Measurements from ENCODE around the gene ATF6. TPM values are rescaled to one million over a fixed set of nuclear protein-coding genes. Genes with fewer than 3 reads are reported as not detected.

The ATF6 gene
- total and polyA plus RNA-seq, 9 of the 15 experiments (the other 6 are each of a cell fraction or from before 2014, with no cell fraction given) = 11.7 to 32.4 (median 20.4) TPM

GRCh38 chr1:161958425-161958824, 192.3 kb downstream of the ATF6 start:
- H3K4me3 ChIP-seq = no peak overlapping the region
- no peak overlapping the region for H3K27ac ChIP-seq (ENCODE audit: extremely low read depth, low read depth, low read length)
- no peak overlapping the region for H3K4me2 ChIP-seq (ENCODE audit: insufficient read depth, low read length)
- H3K27me3 ChIP-seq (ENCODE audit: control insufficient read depth in 2 of 2, insufficient read depth in 2 of 2, low read length in 2 of 2) = no peaks in the 10 kb centered on the region
- no peak overlapping the region for H3K9ac ChIP-seq (ENCODE audit: insufficient read depth in 1 of 2, low read depth in 2 of 2, low read length in 2 of 2)
- POLR2A ChIA-PET = interaction anchor here (0.7 to 0.8 kb wide), 2 partner anchors 10 to 811 kb away, joined by 4 to 5 read pairs; no protein-coding TSS in a partner anchor
- DNase-seq (ENCODE audit: extremely low read depth in 1 of 4, low spot score in 3 of 4) (no peak), ATAC-seq (no peak), FAIRE-seq (no peak)
- in situ Hi-C loops (cut with MboI) (no loop called here), intact Hi-C loops (cut with micrococcal nuclease) (no loop called here)
- BruUV-seq (replicated peaks) = no TSS peak
- peaks cover 4 to 12% of the 10 kb centered on the region in 2 experiments; a peak in 4 of 5 replicates for H3K4me1 ChIP-seq (replicated peaks in 1 of 2; ENCODE audit: control insufficient read depth in 2 of 2, insufficient read depth in 2 of 2, low read length in 2 of 2)
- WGBS (ENCODE audit: insufficient coverage, low coverage, missing lambda C conversion rate) = 86% methylated on average over 7 of the region's 7 CpGs
- peaks cover 24% of the 10 kb centered on the region for H3K36me3 ChIP-seq (ENCODE audit: control insufficient read depth, insufficient read depth, low read length)
- no peak overlapping the region for H2AFZ ChIP-seq (ENCODE audit: low read depth, low read length)
- CTCF ChIA-PET (ENCODE audit: low intra/inter-chr PET ratio) = no interaction called here
- H3K9me1 ChIP-seq (ENCODE audit: control insufficient read depth, insufficient read depth, low read length) = no peaks in the 10 kb centered on the region
- no peaks in the 10 kb centered on the region for H3K79me2 ChIP-seq (ENCODE audit: control insufficient read depth, insufficient read depth, low read length)
- no peak for TF ChIP-seq FOXM1 (IDR thresholded peaks at IDR 0.05; ENCODE audit: low read depth)
- no peak for TF ChIP-seq FOXM1 (CRISPR knock-in tag; IDR thresholded peaks at IDR 0.05; ENCODE audit: low read depth)
- TF ChIP-seq, protein P1, sequence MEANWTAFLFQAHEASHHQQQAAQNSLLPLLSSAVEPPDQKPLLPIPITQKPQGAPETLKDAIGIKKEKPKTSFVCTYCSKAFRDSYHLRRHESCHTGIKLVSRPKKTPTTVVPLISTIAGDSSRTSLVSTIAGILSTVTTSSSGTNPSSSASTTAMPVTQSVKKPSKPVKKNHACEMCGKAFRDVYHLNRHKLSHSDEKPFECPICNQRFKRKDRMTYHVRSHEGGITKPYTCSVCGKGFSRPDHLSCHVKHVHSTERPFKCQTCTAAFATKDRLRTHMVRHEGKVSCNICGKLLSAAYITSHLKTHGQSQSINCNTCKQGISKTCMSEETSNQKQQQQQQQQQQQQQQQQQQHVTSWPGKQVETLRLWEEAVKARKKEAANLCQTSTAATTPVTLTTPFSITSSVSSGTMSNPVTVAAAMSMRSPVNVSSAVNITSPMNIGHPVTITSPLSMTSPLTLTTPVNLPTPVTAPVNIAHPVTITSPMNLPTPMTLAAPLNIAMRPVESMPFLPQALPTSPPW (CRISPR knock-in tag; IDR thresholded peaks at IDR 0.05) = no peak
- no peak for TF ChIP-seq POLR2AphosphoS2 (IDR thresholded peaks at IDR 0.05; ENCODE audit: low read length)
- TF ChIP-seq MCM5 (IDR thresholded peaks at IDR 0.05; ENCODE audit: low read depth) = no peak
- TF ChIP-seq ZNF143 (CRISPR knock-in tag; IDR thresholded peaks at IDR 0.05) = no peak
- TF ChIP-seq ZNF644 (tag; IDR thresholded peaks at IDR 0.05; ENCODE audit: low read depth) = no peak
- no peak for TF ChIP-seq GABPA (tag; conservative IDR thresholded peaks at IDR 0.05; ENCODE audit: low read depth)
- TF ChIP-seq, protein P2, sequence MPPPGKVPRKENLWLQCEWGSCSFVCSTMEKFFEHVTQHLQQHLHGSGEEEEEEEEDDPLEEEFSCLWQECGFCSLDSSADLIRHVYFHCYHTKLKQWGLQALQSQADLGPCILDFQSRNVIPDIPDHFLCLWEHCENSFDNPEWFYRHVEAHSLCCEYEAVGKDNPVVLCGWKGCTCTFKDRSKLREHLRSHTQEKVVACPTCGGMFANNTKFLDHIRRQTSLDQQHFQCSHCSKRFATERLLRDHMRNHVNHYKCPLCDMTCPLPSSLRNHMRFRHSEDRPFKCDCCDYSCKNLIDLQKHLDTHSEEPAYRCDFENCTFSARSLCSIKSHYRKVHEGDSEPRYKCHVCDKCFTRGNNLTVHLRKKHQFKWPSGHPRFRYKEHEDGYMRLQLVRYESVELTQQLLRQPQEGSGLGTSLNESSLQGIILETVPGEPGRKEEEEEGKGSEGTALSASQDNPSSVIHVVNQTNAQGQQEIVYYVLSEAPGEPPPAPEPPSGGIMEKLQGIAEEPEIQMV (tag; conservative IDR thresholded peaks at IDR 0.05; ENCODE audit: low read depth) = no peak
- no peak for TF ChIP-seq SUPT5H (IDR thresholded peaks at IDR 0.05)
- TF ChIP-seq MEIS2 (IDR thresholded peaks at IDR 0.05; ENCODE audit: partially characterized antibody) = no peak
- no peaks in the 10 kb centered on the region for H3K9me3 ChIP-seq (replicated peaks; ENCODE audit: control insufficient read depth, insufficient read depth, low read depth, low read length)
- no peaks in the 10 kb centered on the region for H4K20me1 ChIP-seq (replicated peaks; ENCODE audit: control insufficient read depth, insufficient read depth, low read length)
